Osteocyte (in vitro differentiated cells): Measurements from ENCODE around the gene SNPH. TPM values are rescaled to one million over a fixed set of nuclear protein-coding genes. Genes with fewer than 3 reads are reported as not detected.

ENCODE experiments used
- DNase-seq: peaks from one replicate; pipeline ENCODE4 v3.0.0; 2021; ENCODE audit warnings: mixed read lengths; ENCODE audit not compliant: unreplicated experiment; ENCODE audit errors: extremely low spot score
- H3K27ac Mint-ChIP-seq: one replicate; pipeline ENCODE4 v1.8.0; 2021; ENCODE audit warnings: mild to moderate bottlenecking, mixed read lengths; ENCODE audit not compliant: unreplicated experiment
- H3K27me3 Mint-ChIP-seq: one replicate; pipeline ENCODE4 v1.8.0; 2021; ENCODE audit warnings: mixed read lengths; ENCODE audit not compliant: unreplicated experiment
- H3K36me3 Mint-ChIP-seq: one replicate; pipeline ENCODE4 v1.8.0; 2021; ENCODE audit warnings: mixed read lengths; ENCODE audit not compliant: unreplicated experiment
- H3K4me1 Mint-ChIP-seq: one replicate; pipeline ENCODE4 v1.8.0; 2021; ENCODE audit warnings: mixed read lengths; ENCODE audit not compliant: unreplicated experiment
- H3K4me3 Mint-ChIP-seq: one replicate; pipeline ENCODE4 v1.8.0; 2021; ENCODE audit warnings: mild to moderate bottlenecking, moderate library complexity, mixed read lengths; ENCODE audit not compliant: unreplicated experiment
- H3K9me3 Mint-ChIP-seq: one replicate; pipeline ENCODE4 v1.8.0; 2021; ENCODE audit warnings: mixed read lengths; ENCODE audit not compliant: unreplicated experiment
- total RNA-seq: library from RNA; stranded (reverse); gene quantifications from 2 replicates; pipeline ENCODE4 v1.2.1, GENCODE V29; 2021
- TF ChIP-seq, protein P1 (sequence below): fragments of 200-600 bp; sonication (generic); IDR thresholded peaks from 2 replicates; pipeline ENCODE4 v1.5.0; 2021; ENCODE audit warnings: antibody characterized with exemption, mild to moderate bottlenecking, moderate library complexity

Gene SNPH
- total RNA-seq, 1 donor from 2014 or later, result 8.9 TPM

DNA sequence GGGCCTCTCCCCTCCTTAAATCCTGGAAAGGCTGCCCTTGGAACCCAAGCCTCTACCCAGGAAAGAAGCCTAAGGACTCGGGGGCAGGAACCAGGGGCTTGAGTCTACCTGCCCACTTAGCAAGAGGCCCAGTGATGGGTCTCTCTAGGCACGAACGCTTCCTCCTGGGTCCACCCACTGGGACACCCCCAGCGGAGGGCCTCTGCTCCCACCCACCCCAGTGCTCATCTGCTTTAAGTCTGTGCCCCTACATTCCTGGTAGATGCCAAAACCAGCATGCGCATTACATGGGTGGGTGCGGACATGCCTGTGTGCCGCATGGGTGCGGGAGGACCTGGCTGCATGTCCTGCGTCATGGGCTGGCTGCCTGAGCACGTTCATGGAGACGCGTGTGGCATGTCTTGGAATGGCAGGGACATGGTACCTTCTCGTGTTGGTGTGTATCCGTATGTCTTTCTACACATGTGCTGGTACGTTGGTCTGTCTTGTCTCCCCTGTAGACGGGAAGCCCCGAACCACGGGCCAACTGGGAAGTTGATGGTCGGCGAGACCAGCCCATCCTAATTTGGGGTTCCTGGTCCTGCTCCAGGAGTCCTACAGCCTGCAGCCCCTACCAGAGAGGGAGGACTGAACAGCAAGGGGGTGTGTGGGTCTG lies 29.3 kb downstream of the SNPH start:
- no peak for DNase-seq
- Mint-ChIP-seq H3K27ac (no peak overlapping the region), H3K4me1 (peaks cover 2% of the 10 kb centered on the region), H3K36me3 (peaks cover 4% of the 10 kb centered on the region), H3K9me3 (no peaks in the 10 kb centered on the region), H3K4me3 (no peak overlapping the region), H3K27me3 (no peaks in the 10 kb centered on the region)
- TF ChIP-seq, protein P1, sequence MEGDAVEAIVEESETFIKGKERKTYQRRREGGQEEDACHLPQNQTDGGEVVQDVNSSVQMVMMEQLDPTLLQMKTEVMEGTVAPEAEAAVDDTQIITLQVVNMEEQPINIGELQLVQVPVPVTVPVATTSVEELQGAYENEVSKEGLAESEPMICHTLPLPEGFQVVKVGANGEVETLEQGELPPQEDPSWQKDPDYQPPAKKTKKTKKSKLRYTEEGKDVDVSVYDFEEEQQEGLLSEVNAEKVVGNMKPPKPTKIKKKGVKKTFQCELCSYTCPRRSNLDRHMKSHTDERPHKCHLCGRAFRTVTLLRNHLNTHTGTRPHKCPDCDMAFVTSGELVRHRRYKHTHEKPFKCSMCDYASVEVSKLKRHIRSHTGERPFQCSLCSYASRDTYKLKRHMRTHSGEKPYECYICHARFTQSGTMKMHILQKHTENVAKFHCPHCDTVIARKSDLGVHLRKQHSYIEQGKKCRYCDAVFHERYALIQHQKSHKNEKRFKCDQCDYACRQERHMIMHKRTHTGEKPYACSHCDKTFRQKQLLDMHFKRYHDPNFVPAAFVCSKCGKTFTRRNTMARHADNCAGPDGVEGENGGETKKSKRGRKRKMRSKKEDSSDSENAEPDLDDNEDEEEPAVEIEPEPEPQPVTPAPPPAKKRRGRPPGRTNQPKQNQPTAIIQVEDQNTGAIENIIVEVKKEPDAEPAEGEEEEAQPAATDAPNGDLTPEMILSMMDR, result no peak

- Mint-ChIP-seq H3K4me3 (no peak overlapping the region), H3K27ac (no peak overlapping the region), H3K36me3 (peaks cover 4% of the 10 kb centered on the region), H3K9me3 (no peaks in the 10 kb centered on the region), H3K4me1 (peaks cover under 1% of the 10 kb centered on the region), H3K27me3 (no peaks in the 10 kb centered on the region)
- DNase-seq, result no peak
- TF ChIP-seq, protein P1, result no peak
Observed at GRCh38 chr20:1296117-1296610, 30.1 kb downstream of the SNPH start.

DNA sequence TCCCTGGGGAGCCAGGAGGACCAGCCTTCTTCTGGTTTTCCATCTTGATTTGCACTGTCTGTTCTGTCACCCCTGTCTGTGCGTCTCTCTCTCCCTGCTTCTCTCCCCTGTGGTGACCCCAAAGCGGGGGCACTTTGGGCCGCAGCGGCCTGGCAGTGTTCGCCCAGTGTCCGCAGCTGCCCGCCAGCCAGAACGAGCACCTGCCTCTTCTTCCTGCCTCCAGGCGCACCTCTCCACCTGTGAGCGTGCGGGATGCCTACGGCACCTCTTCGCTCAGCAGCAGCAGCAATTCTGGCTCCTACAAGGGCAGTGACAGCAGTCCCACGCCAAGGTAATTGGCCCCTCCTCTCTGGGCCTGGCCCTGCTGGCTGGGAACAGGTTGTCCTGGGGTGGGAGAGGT lies 30.8 kb downstream of the SNPH start:
- Mint-ChIP-seq H3K9me3 (no peaks in the 10 kb centered on the region), H3K4me1 (no peaks in the 10 kb centered on the region), H3K27ac (no peak overlapping the region), H3K4me3 (no peak overlapping the region), H3K27me3 (no peaks in the 10 kb centered on the region), H3K36me3 (peaks cover 4% of the 10 kb centered on the region)
- DNase-seq, result no peak
- TF ChIP-seq, protein P1, result no peak

GRCh38 chr20:1297486-1297885 lies 31.4 kb downstream of the SNPH start:
- no peak overlapping the region for H3K27ac Mint-ChIP-seq
- H3K36me3 Mint-ChIP-seq, result peaks cover 4% of the 10 kb centered on the region
- TF ChIP-seq, protein P1, result no peak
- no peaks in the 10 kb centered on the region for H3K9me3 Mint-ChIP-seq
- no peaks in the 10 kb centered on the region for H3K27me3 Mint-ChIP-seq
- no peak overlapping the region for H3K4me3 Mint-ChIP-seq
- no peak for DNase-seq
- H3K4me1 Mint-ChIP-seq, result no peaks in the 10 kb centered on the region

DNA sequence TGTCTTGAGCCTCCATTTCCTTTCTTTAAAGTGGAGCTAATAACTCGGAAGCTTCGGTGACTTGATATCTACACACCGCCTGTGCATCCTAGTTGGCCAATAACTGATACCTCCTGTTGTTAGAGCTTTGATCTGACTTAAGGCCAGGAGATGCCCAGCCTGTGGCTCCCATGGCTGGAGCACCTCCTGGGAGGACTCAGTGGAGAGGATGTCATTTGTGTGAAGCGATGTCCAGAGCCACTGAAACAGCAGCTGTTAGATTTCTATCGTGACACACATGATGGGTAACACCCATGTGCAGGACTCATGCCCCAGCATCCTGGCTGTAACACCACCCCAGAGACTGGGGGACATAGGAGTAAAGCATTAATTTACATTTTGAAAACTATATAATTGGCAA lies 32.1 kb downstream of the SNPH start:
- Mint-ChIP-seq H3K4me3 (no peak overlapping the region), H3K27ac (no peak overlapping the region), H3K9me3 (no peaks in the 10 kb centered on the region), H3K36me3 (peaks cover 8% of the 10 kb centered on the region), H3K27me3 (no peaks in the 10 kb centered on the region), H3K4me1 (no peaks in the 10 kb centered on the region)
- no peak for DNase-seq
- TF ChIP-seq, protein P1, result no peak
